Ecto neural progenitor cell (in vitro differentiated cells): ENCODE measurements around the gene SLC15A5.

ENCODE experiments used
- DNase-seq: peaks from one replicate; pipeline ENCODE4 v3.0.0-alpha.2; 2018; ENCODE audit warnings: low spot score

Gene SLC15A5

DNA sequence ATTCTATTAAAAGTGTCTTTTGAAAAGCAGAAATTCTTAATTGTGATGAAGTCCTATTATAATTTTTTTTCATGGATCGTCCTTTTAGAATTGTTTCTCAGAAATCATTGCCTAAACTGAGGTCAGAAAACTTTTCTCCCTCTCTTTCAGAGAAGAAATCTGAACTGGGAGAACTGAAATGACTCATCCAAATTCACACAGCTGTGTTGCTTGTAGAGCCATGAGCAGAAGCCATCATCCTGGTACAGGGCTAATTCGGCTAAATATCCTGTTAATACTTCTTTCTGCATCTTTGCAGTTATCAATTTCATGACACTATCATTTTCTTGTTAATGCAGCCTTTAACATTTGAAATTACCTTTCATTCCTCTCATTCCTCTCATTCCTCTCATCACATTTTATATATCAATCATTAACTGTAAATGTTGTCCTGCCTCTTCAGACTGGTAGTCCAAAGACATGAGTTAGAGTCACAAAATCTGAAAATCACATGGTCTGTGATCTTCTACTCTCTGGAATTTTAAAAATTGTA is 15.5 kb downstream of the SLC15A5 start:
- no peak for DNase-seq

DNA sequence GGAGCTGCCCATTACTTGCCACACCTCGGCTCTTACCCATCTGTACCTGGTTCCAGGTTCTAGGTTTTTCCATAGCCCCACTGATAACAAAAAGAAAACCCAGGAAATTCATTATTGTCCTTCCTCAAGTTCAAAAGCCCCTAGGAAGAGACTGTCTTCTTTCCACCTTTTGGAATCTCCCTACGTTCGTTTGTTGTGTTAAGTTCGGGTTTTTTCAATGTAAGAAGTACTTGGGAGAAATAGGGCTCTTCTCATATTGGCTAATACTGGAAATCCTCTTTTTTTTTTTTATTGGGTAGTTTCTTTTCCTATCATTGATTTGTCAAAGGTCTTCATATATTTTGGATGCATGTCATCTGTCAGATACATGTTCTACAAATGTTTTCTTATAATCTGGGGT is 17.3 kb downstream of the SLC15A5 start:
- no peak for DNase-seq

DNA sequence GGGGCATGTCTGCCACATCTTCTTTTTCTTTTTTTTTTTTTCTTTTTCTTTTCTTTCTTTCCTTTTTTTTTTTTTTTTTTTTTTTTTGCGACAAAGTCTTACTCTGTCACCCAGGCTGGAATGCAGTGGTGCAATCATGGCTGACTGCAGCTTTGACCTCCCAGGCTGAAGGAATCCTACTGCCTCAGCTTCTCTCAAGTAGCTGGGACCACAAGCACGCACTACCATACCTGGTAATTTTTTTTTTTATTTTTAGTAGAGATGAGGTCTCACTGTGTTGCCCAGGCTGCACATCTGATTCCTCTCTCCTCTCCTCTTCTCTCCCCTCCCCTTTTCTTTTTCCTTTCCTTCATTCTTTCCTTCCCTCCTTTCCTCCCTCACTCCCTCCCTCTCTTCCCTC is 18.5 kb downstream of the SLC15A5 start:
- DNase-seq, result no peak

DNA sequence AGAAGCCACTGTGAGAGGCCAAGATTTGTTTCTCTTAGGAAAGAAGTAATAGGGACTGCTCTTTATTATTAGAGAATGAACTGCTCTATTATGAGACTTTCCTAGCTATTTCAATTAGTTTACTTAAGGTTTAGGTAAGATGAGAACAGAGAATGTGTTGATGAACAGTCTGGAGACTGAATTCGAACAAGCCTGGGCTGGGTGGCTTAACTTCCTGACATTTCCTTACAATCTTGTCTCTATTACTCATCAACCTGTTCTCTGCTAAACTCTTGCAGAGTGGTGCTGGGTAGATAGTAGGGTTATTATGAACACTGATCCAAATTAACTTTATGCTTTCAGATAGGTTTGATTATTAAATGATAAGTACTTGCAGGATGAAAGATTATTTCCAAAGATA is 31.2 kb downstream of the SLC15A5 start:
- DNase-seq, result no peak

DNA sequence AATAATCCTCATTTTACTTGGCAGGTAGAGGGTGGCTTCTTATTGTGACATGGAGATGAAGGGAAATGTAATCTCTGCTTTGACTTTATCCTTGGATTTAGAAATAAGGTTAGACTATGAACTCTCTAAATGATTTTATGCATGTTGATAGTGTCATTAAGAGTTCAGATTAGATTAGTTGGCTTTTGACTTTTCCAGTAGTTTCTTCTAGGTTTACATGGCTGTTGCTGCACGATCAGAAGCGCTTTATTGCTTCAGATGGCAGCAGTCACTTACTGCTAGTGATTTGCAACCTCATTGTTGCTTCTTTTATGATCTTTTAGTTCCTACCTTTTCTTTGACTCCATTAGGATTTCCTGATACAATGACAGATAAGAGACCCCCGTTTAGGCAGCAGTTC is 32.3 kb downstream of the SLC15A5 start:
- no peak for DNase-seq

DNA sequence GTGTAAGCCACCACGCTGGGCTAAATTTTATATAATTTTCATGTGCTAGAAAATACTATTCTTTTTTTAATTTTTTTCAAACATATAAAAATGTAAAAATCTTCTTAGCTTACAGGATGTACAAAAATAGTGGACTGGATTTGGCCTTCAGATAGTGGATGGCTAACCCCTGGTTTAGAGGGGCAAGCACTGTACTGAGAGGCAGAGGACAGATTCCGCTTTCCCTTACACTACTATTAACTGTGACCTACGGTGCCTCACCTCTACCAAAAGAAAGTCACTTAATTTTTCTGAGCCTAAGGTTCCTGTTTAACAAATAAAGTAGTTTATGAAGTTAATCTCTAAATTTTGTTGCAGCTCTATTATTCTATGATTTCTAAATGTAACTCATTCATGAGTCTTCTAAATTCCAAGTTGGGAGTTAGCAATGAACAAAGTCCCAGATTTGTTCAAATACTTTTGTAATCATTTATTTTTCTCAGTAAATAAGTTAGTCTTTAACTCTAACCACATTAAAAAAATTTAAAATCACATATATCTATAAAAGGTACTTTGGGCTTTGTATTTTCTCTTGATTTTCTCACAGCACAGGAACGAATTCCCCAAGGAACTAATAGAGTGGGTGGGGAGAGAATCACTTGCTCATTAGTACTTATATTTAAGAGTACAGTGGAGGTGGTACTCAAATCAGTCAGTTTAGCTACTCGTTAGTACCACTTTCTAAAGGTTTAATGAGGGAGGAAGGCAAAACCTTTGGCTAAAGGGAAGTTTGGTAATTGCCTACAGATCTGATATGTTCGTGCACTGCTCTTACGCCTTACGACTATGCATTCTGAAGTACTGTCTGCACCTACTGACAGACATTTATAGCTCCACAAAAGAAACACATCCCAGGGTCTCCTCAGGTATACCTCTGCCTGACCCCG is 33.7 kb downstream of the SLC15A5 start:
- DNase-seq, result no peak

DNA sequence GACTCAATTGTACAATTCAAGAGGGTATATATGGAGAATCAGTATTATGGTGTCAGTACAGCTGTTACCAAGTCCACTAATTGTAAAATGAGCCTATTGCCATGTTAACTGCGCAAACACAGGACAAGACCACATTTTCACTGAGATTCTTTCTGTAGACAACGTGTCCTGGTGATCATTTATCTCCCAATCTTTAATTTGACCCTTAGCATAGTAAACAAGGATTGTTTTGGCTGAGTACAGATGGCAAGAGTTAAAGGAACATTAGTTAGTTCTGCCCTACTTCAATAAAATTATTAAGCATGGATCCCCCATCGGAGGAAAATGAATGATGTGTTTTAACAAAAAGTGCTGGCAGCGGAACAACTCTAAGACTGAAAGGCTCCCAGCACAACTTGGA is 36.1 kb downstream of the SLC15A5 start:
- DNase-seq, result no peak

DNA sequence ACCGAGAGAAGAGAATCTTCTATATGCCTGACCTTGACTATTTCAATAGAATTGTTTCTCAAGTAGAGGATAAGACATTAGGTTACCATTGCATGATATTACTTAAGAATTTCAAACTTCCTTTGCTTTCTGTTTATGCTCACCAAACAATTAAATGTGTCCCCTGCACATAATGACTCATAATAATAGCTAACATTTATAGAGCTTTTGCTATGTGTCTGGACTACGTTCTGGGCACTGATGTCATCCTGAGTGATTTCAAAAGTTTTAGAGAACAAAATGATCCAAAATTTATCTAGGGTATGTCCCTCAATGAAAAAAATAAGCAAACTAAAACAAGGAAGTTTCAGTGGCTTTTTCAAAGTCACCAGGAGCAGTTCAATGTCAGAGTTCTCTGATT is 38.8 kb downstream of the SLC15A5 start:
- no peak for DNase-seq

DNA sequence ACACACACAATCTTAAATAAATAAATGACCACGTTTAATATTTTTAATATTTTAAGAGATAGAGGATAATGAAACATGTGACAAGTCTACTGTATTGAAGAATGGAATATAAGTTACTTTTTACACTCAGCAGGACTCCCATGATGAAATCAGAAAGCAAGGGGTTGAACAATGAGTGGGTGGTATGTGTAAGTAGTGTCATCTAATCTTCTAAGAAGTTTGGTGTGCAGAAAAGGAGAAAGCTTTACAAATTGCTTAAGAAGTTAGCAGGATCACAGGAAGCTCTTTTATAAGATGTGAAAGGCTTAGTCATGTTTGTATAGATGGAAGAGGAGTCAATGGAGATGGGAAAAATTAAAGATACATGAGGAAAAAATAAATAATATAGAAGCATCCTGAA is 47.8 kb downstream of the SLC15A5 start:
- no peak for DNase-seq

DNA sequence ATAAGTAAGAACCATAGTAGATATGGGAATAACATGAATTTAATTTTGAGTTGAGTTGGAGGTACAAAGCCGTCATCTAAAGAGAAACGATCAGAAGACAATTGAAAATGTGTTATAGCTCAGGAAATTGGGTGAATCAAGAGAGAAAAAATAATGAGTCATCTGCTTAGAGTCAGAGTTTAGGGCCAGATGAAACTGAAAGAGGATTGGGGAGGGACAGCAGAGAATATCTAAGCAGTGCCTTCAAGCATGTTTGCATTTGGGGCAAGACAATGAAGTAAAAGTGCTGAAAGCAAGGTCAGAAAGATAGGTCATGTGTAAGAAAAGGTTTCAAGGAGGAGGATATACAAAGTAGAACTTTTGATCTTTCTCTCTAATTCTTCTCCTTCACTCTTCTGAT is 49.4 kb downstream of the SLC15A5 start:
- no peak for DNase-seq

DNA sequence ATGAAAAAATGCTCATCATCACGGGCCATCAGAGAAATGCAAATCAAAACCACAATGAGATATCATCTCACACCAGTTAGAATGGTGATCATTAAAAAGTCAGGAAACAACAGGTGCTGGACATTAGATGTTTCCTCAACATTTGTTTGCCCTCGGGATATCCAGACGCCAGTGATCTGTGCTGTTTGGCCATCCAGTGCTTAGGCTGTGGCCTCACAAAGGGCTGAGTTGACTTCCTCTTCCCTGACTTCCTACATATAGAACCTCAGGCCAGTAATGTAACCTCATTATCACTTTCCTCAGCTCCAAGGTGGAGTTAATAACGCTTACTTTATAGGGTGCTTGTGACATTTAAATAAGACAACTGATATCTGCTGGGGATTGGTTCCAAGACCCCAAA is 51.8 kb downstream of the SLC15A5 start:
- DNase-seq, result no peak

DNA sequence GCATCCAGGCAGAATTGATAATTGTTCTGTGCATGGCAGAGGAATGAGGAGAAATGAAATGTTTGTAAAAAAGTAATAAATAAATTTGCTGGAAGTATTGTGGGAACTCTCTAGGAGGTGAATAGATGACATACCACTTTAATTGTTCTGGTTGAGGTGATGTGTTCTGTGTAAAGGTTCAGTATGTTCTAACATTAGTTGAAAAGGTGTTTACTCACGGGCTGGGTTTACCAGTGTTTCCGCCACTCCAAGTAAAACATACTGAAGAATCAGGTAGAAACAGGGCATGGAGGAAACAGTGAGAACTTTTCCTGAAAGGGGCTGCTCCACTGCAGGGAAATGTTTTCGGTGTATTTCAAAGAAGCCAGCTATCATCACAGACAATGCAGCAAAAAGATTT is 53.3 kb downstream of the SLC15A5 start:
- DNase-seq, result no peak

DNA sequence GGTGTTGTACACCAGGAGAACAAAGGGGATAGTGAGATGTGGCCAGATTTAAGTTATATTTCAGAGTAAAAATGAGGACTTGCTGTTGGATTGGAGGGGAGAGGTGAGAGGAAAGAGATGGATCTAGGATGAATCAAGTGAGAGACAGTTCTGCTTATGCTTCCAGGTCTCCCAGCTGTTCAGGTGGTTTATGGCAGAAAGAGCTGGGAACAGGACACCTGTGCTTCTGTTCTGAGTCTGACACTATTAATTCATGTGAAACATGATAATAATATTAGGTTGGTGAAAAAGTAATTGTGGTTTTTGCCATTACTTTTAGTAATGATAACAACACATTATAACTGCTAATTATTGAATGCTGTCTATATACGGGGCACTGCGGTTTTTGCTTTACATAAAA is 55.7 kb downstream of the SLC15A5 start:
- DNase-seq, result no peak

DNA sequence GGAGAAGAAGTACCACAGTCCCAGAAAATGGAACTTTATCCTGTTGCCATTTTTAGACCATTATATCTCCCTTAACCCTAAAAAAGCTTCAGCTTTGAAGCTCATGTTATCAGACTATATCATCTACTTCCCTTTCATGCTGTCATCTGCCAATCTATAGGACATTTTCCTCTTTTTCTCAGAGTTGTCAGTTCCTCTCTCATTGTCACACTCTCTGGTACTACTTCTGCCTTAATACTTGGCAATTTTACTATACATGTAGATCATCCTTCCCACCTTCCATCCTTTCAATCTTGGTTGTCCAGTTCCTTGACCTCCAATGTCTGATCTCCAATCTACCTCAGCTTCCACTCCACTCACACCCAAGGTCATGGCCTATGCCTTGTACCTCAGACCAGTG is 57.4 kb downstream of the SLC15A5 start:
- DNase-seq, result no peak

DNA sequence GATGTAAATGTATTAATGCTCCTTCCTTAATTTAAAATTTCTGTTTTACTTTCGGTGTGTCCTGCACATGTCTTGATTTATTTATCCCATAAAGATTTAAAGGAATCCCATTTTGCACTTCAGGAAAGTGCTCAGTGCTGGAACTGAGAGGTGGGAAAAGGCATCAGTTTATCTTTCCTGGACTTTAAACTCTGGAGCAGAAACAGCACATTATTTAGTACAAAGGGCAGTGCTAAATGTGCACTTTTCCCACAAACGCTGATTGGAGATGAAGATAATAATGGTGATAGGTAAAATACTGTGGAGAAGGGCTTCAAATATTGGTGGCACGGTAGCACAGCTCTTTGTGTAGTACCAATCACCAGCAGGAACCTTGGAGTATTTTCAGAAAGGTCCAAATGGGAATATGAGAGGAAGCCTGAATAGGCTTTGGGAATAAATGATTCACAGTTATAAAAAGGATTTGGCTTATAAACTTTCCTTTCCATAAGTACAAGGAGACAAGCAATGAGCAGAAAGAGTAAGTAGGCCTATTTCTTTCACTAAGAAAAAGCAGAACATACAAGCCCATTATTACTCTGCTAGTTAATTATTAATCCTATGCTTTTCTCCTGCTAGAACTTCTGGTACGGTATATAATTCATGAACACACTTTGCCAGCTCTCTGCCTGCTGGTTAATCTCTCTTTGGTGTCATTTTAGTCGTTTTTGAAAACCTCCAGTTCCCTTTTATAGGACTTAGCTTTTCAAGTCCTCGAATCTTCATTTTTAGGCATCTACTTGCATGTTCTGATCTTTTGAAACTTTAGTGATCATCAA is 58.3 kb downstream of the SLC15A5 start:
- DNase-seq, result no peak

DNA sequence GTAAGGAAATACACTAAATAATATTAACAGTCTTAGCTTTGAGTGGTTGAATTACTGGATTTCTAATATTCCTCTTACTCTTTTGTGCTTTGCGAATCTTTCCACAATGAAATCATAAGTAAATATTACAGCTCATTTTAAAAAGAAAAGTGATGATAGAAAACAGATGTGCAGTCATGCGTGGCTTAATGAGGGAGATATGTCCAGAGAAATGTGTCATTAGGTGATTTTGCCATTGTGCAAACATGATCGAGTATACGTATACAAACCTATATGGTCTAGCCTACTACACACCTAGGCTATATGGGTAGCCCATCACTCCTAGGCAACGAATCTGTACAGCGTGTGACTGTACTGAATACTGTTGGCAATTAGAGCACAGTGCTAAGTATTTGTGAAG is 59.3 kb downstream of the SLC15A5 start:
- no peak for DNase-seq

DNA sequence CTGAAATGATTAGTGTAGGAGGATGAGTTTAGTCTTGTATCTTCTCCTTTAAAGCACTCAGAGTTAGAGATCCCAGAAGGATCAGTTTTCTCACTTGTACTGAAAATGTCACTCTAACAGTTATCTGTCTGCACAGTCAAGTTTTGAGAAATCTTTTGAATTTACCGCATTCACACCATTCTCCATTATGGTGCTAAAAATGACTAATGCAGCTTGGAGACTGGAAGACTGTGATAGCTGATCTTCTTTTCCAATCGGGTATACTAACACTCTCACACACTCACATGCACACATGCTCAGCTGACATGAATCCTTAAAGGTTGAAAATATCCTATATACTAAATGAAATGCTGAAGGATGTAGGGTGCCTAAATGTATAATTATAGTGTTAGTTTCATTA is 65.8 kb downstream of the SLC15A5 start:
- DNase-seq, result no peak

DNA sequence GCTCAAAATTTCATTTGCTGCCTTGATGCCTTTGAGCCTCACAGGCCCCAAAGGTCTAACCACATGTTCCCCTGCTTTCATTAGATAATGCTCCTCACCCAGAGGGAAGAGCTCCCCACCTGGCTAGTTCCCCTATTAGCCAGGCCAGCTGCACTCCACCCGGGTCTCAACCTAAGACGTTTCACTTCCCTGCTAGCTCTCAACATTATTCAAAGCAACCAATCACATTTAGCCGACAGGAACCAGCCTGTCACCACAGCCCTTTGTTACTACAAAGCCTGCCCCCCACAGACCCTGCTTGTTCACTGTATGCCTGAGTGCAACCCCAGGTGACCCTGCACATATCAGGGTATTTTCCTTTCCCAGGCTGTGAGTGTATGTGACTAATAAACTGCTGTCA is 78.6 kb downstream of the SLC15A5 start:
- DNase-seq, result no peak

DNA sequence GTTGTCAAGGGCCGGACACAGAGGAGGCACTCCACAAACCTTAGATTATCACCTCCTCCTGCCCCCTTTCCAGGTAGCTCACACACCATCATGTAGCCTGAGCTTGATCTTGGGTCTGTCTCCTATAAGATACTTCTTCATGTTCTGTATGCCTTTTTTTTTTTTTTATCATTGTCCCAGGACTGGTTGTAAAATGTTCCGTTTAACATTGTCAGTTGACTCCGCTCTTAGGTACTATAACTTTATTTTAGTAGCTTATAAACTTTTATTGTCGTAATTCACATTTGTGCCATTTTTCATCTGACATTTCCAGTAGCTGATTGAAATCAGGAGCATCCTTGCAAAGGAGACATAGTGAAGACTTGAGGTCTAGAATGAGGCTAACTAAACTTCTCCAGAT is 79.9 kb downstream of the SLC15A5 start:
- no peak for DNase-seq

DNA sequence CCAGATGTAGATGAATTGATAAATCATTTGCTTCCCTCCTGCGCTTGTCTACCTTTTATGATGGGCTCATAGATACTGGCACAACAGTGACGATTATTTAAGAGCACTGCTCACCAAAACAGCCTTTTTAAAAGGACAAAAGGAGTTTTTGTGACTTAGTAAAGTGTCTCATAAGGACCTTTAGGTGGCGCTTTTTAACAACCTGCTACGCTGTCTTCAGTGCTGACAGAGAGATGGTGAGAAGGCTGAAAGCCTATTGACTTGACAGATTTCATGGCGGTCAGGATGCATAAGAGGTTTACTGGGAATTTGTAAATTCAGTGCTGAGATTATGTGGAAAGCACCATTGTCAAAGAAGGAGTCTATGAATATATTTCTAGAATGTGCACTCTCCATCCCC is 87.6 kb downstream of the SLC15A5 start:
- no peak for DNase-seq

DNA sequence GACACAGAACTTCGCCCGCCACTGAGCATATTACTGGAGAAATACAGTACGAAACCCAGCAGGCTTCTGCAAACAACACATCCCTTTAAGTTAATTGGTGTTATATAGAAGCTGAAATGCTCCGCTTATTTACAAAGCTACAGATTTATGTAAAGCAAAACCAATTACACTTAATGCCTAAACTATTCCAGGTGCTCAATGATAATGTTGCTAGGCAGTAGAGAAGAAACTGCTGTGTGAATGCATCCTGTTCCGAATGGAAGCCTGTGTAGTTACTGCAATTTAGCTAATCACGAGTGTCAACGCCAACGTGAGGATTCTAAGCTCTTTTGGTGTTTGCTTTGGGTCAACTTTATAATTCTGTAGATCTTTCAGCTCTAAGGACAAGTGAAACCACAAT is 89.8 kb downstream of the SLC15A5 start:
- DNase-seq, result no peak

DNA sequence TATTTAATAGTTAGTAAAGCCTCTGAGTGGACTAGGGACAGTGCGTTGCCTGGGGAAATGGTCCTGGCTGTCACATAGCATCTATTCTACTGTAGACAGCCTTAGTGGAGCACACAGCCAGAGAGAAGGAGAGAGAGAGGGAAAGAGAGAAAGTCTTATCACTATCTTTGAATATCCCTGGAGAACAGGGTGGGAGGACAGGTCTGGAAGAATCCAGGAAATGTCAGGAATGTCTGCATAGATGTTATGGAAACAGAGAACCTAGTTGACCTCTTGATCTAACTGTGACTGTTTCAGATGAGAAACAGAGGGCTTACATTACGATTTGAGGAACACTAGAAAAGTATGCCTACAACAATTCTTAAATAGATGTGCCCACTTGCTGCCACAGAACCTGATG is 92.8 kb downstream of the SLC15A5 start:
- DNase-seq, result no peak

DNA sequence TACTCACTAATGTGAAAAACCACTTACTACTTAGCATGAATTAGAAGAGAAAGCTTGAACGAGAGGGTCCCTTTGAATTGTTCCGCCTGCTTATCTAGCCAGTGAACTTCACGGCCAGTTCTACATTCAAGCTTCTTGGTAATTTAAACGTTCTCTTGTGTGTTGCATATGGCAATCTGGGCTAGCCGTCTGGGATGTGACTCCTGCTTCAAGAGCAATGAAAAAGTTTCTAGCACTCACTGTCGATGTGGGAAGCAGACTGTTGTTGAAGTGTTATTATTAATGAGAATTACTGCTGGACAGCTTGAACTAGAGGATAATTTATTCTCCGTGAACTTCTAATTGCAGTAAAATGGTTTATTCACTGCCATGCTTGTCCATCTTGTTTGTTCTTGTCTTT is 93.9 kb downstream of the SLC15A5 start:
- DNase-seq, result no peak
